T-helper 2 cell treated with Interferon-gamma antibody and Interleukin-4, amounts not matched to agents 5 μg/mL and 100 μg/mL, for 36 hours (primary cell): Measurements from ENCODE around the gene VWA7.

Experiments used
- DNase-seq: peaks from one replicate; pipeline ENCODE4 v3.0.0; 2021; ENCODE audit warnings: low spot score
- H3K27ac Mint-ChIP-seq: one replicate; pipeline ENCODE4 v1.8.0; 2021; ENCODE audit warnings: mild to moderate bottlenecking, mixed read lengths
- H3K27me3 Mint-ChIP-seq: one replicate; pipeline ENCODE4 v1.8.0; 2021; ENCODE audit warnings: low read depth, mixed read lengths
- H3K36me3 Mint-ChIP-seq: one replicate; pipeline ENCODE4 v1.8.0; 2021; ENCODE audit warnings: low read depth, mixed read lengths
- H3K4me1 Mint-ChIP-seq: one replicate; pipeline ENCODE4 v1.8.0; 2021; ENCODE audit warnings: low read depth, mixed read lengths
- H3K4me3 Mint-ChIP-seq: one replicate; pipeline ENCODE4 v1.8.0; 2022; ENCODE audit warnings: mild to moderate bottlenecking, moderate library complexity, mixed read lengths
- H3K9me3 Mint-ChIP-seq: one replicate; pipeline ENCODE4 v1.8.0; 2021; ENCODE audit warnings: mixed read lengths

Gene VWA7

DNA sequence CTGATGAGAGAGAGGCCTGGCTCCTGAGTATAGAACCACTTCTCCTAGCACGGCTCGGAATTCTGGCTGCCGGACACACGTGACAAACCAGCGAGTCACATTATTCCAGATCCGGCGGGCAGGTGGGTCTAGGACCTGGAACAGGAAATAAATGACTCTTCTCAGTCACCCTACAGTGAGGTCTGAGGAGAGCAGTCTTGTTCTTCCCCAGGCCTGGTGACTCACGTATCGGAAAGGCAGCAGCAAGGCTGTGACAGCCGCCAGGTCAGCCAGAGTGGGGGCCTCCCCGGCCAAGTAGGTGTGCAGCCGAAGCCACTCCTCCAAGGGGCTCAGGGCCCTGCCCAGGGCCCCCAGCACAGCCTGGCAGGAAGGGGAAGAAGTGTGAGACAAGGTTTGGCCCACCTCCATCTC, 15.6 kb upstream of the VWA7 start:
- Mint-ChIP-seq H3K4me3 (peak overlapping the region; percentile 32), H3K27me3 (no peaks in the 10 kb centered on the region)

DNA sequence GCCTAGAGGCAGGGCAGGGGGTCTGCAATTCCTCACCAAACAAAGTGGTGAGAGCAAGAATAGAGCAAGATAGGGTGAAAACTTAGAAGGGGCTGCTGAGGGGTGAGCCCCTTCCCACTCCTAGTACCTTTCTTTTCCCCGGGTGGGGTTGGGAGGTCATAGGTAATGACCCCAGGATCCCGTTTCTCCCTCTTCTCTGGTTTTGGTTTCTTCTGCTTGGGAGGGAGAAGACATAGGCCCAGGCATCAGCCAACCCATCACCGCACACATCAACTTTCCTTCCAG, 14.9 kb upstream of the VWA7 start:
- peaks cover 39% of the 10 kb centered on the region for H3K36me3 Mint-ChIP-seq
- no peaks in the 10 kb centered on the region for H3K27me3 Mint-ChIP-seq
- H3K4me1 Mint-ChIP-seq, result peaks cover 16% of the 10 kb centered on the region
- no peaks in the 10 kb centered on the region for H3K9me3 Mint-ChIP-seq
- H3K27ac Mint-ChIP-seq, result peak overlapping the region; percentile 9
- DNase-seq, result no peak
- H3K4me3 Mint-ChIP-seq, result no peak overlapping the region

More for the DNA sequence above, 15.6 kb upstream of the VWA7 start:
- DNase-seq, result no peak
- no peak overlapping the region for H3K27ac Mint-ChIP-seq
- peaks cover 45% of the 10 kb centered on the region for H3K36me3 Mint-ChIP-seq
- peaks cover 24% of the 10 kb centered on the region for H3K4me1 Mint-ChIP-seq
- H3K9me3 Mint-ChIP-seq, result no peaks in the 10 kb centered on the region

- Mint-ChIP-seq H3K27ac (peak overlapping the region; percentile 42), H3K36me3 (peaks cover 39% of the 10 kb centered on the region), H3K27me3 (no peaks in the 10 kb centered on the region), H3K9me3 (no peaks in the 10 kb centered on the region), H3K4me3 (no peak overlapping the region), H3K4me1 (peaks cover 15% of the 10 kb centered on the region)
- DNase-seq, result no peak
Measured at GRCh38 chr6:31791324-31792089, 14.4 kb upstream of the VWA7 start.

- H3K36me3 Mint-ChIP-seq, result peaks cover 36% of the 10 kb centered on the region
- H3K4me1 Mint-ChIP-seq, result peaks cover 3% of the 10 kb centered on the region
- H3K4me3 Mint-ChIP-seq, result no peak overlapping the region
- no peak overlapping the region for H3K27ac Mint-ChIP-seq
- no peaks in the 10 kb centered on the region for H3K9me3 Mint-ChIP-seq
- H3K27me3 Mint-ChIP-seq, result no peaks in the 10 kb centered on the region
- no peak for DNase-seq
Measured at GRCh38 chr6:31785475-31785874, 8.3 kb upstream of the VWA7 start.

DNA sequence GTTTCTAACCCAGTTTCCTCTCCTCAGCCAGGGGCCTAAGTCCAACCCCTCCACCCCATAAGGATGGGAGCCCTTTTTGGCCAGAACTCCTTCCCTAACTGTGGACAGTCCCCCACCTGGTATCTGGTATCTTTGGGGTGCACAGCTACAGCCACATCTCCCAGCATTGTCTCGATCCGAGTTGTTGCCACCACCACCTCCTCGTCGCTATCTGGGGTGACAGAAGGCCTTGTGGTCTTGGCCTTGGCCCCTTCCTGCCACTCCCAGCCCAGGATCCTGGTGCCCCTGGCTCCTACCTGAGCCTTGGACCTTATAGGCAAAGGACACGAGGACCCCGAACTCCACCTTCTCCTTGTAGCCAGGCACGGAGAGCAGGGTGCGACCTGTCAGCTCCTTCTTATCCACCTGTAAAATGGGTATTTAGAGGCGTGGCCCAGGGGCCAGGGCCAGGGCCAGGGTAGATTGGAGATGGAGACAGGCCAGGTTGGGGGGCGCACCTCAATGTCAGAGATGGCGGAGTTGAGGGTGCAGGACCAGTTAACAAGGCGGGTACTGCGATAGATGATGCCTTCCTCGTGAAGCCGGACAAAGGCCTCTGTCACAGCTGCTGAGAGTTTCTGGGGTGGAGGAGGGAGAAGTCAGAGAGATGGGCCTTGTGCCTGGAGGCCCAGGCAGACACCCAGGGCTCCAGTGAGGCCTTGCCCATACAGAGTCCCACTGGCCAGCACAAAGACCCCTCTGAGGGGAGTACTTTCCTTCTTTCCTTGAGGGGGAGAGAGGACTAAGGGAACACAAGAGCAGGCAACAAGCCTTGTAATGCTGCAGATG, 7.2 kb upstream of the VWA7 start:
- DNase-seq, result no peak
- H3K36me3 Mint-ChIP-seq, result peaks cover 35% of the 10 kb centered on the region
- peak overlapping the region; percentile 12 for H3K27ac Mint-ChIP-seq
- H3K27me3 Mint-ChIP-seq, result no peaks in the 10 kb centered on the region
- H3K4me1 Mint-ChIP-seq, result no peaks in the 10 kb centered on the region
- H3K9me3 Mint-ChIP-seq, result no peaks in the 10 kb centered on the region
- no peak overlapping the region for H3K4me3 Mint-ChIP-seq

DNA sequence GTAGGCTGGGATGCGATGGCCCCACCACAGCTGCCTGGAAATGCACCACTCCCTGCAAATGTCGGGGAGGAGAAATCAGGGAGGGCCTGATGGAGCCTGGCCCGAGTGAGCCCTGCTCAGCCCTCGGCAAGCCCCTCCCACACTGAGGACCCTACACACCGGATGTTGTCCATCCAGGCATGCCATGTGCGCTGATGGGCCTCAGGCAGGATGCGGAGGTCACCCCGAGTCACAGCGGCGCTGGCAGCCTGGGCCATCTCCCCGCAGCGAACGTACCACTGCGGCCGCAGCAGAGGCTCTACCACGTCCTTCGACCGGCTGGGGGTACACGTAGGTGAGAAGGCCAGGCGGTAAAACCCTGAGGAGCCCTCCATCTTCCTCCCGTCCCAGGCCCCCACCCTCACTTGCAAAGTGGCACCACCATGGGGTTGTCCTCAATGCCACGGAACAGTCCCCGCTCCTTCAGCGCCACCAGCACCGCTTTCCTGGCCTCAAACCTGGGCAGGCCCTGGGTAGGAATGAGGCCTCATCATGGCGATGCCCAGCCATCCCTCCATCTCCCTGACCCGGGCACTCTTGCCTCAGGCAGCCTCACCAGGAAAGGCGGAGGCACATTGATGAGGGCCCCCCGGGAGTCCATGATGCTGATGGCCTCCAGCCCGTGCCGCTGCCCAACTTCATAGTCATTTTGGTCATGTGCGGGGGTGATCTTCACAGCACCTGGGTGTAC, 5.2 kb upstream of the VWA7 start:
- Mint-ChIP-seq H3K9me3 (no peaks in the 10 kb centered on the region), H3K27me3 (no peaks in the 10 kb centered on the region), H3K36me3 (peaks cover 37% of the 10 kb centered on the region), H3K4me1 (peaks cover 6% of the 10 kb centered on the region), H3K27ac (no peak overlapping the region), H3K4me3 (no peak overlapping the region)
- no peak for DNase-seq

DNA sequence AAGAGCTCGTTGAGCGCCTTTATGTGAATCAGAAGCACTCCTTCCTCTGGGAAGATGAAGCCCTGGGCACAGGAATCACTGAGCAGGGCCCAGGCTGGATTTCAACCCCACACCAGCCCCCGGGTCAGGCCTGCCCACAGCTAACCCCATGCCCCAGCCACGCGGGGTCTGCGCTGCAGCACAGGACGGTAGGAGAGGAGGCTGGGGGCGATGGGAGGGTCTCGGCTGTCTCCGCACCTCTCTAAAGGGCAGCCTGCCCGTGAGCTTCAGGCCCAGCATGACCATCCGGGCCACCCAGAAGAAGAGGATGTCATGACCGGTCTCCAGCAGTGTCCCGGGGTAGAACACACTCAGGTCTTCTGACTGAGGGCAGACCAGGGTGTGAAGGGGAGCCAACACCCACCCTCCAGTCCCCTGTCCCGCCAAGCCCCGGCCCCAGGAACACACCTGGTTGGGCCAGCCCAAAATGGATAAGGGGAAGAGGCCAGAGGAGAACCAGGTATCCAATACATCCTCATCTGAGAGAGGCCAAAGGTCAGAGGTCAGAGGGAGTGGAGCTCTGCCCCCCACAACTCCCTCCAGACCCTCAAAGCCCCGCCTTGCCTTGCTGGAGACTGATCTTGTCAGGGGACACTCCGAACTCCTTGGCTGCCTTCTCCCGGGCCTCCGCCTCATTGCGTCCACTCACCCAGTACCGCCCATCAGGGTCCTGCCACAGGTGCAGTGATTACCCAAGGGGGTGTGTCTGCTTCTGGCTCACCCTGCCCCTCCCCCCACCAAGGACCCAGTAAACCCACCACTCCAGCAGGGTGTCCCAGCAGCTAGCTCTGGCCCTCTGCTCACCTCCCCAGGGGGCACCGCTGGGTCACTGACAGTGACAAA, 4.4 kb upstream of the VWA7 start:
- H3K4me3 Mint-ChIP-seq, result no peak overlapping the region
- no peak overlapping the region for H3K27ac Mint-ChIP-seq
- peaks cover 13% of the 10 kb centered on the region for H3K4me1 Mint-ChIP-seq
- no peaks in the 10 kb centered on the region for H3K27me3 Mint-ChIP-seq
- H3K36me3 Mint-ChIP-seq, result peaks cover 40% of the 10 kb centered on the region
- no peaks in the 10 kb centered on the region for H3K9me3 Mint-ChIP-seq
- no peak for DNase-seq

DNA sequence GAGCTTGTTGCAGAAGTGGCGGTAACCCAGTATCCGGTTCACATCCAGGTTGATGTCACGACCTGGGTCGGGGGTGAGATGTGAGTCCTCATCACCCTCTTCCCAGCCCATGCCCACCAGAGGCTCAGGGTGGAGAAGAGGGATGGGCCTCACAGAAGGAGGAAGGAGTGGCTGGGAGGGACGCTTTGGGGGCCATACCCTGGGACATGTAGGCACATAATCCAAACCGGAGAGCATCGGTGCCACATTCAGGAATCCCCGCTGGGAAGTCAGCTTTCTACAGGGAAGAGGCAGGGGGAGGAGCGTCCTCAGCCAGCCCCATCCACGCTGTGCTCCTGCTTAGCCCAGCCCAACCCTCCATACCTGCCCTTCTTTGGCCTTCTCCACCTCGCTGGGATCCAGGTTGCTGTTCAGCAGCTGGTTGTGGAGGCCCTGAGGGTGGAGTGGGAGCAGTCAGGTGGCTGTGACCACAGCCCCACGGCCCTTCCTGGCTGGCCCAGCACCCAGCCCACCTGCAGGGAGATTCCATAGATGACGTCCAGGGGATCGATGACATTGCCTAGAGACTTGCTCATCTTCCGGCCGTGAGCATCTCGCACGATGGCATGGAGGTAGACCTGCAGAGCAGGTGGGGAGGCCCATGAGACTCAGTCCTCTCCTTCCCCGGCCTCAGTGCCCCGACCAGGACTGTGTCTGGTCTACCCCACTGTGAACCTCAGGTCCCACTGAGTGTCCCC, 3.5 kb upstream of the VWA7 start:
- Mint-ChIP-seq H3K4me3 (no peak overlapping the region), H3K27ac (no peak overlapping the region)

DNA sequence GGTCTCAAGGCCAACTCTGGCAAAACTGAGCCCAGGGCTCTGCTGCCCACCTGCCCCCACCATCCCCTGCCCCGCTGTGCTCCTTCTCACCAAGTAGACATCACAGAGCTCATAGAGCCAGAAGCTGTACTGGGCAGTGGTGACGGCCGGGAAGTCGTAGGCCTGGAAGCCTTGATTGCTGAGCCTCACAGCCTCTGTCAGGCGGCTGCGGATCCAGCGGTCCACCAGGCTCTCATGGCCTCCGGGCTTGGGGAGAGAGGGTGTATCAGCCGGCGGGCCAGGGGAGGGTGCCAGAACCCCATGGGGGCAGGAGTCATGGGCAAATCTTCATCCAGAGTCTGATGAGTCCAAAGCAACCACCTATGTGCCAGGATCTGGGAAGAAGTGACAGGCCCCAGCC, 2.8 kb upstream of the VWA7 start:
- DNase-seq, result no peak
- peaks cover 37% of the 10 kb centered on the region for H3K36me3 Mint-ChIP-seq
- peaks cover 22% of the 10 kb centered on the region for H3K4me1 Mint-ChIP-seq
- no peaks in the 10 kb centered on the region for H3K9me3 Mint-ChIP-seq
- H3K4me3 Mint-ChIP-seq, result no peak overlapping the region
- H3K27me3 Mint-ChIP-seq, result no peaks in the 10 kb centered on the region
- no peak overlapping the region for H3K27ac Mint-ChIP-seq

More for the DNA sequence above, 3.5 kb upstream of the VWA7 start:
- peaks cover 38% of the 10 kb centered on the region for H3K36me3 Mint-ChIP-seq
- H3K27me3 Mint-ChIP-seq, result no peaks in the 10 kb centered on the region
- peaks cover 17% of the 10 kb centered on the region for H3K4me1 Mint-ChIP-seq
- no peaks in the 10 kb centered on the region for H3K9me3 Mint-ChIP-seq
- DNase-seq, result no peak

GRCh38 chr6:31778999-31779885, 2.1 kb upstream of the VWA7 start:
- no peaks in the 10 kb centered on the region for H3K27me3 Mint-ChIP-seq
- no peak overlapping the region for H3K4me3 Mint-ChIP-seq
- H3K4me1 Mint-ChIP-seq, result peaks cover 22% of the 10 kb centered on the region
- peaks cover 33% of the 10 kb centered on the region for H3K36me3 Mint-ChIP-seq
- no peak for DNase-seq
- no peak overlapping the region for H3K27ac Mint-ChIP-seq
- H3K9me3 Mint-ChIP-seq, result no peaks in the 10 kb centered on the region

- Mint-ChIP-seq H3K4me1 (peaks cover 22% of the 10 kb centered on the region), H3K9me3 (no peaks in the 10 kb centered on the region), H3K27me3 (no peaks in the 10 kb centered on the region), H3K27ac (no peak overlapping the region), H3K36me3 (peaks cover 29% of the 10 kb centered on the region), H3K4me3 (no peak overlapping the region)
- DNase-seq, result no peak
Measured at GRCh38 chr6:31778193-31778592, 1.1 kb upstream of the VWA7 start.

DNA sequence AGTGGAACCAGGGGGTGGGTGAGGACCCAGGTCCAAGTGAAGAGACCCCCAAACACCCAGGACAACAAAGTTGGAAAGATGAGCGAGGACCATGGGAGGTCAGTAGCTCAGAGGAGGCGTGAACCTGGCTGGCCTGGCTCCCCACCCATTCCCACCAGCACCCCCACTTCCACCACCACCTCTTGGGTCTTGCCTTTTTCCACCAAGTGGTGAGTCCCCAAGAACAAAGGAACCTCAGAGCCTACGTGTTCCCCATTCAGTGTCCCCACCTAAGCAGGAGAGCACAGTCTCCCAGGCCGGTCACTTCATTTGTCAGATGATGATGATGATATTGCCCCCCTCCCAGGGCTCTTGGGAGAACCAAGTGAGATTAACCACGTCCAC, 531 bp upstream of the VWA7 start:
- H3K36me3 Mint-ChIP-seq, result peaks cover 25% of the 10 kb centered on the region
- H3K27me3 Mint-ChIP-seq, result no peaks in the 10 kb centered on the region
- H3K27ac Mint-ChIP-seq, result peak overlapping the region; percentile 71
- H3K9me3 Mint-ChIP-seq, result no peaks in the 10 kb centered on the region
- DNase-seq, result no peak
- H3K4me1 Mint-ChIP-seq, result peaks cover 26% of the 10 kb centered on the region
- no peak overlapping the region for H3K4me3 Mint-ChIP-seq
